ENCODE results near the gene HADHA.

GRCh38 chr2:26185954-26186770 lies 58.3 kb downstream of the HADHA start:
- no peak for TF ChIP-seq CREB1 (CRISPR knock-in tag; IDR thresholded peaks at IDR 0.05)
- TF ChIP-seq USF2 (CRISPR knock-in tag; IDR thresholded peaks at IDR 0.05): no peak
- TF ChIP-seq ZNF263 (CRISPR knock-in tag; IDR thresholded peaks at IDR 0.05; ENCODE audit: low read depth): no peak
- TF ChIP-seq NR1H2 (CRISPR knock-in tag; IDR thresholded peaks at IDR 0.05): no peak
- TF ChIP-seq ZNF671 (CRISPR knock-in tag; IDR thresholded peaks at IDR 0.05): no peak
- no peak for TF ChIP-seq CTCF (IDR thresholded peaks at IDR 0.05)
- TF ChIP-seq SP1 (CRISPR knock-in tag; conservative IDR thresholded peaks at IDR 0.05): no peak
- TF ChIP-seq ZMAT4 (CRISPR knock-in tag; IDR thresholded peaks at IDR 0.05): no peak
